Large intestine (tissue), 3 donors: ENCODE results near the gene TDP2. TPM values are rescaled to one million over a fixed set of nuclear protein-coding genes. Genes with fewer than 3 reads are reported as not detected.
"Not testable (repeated sequence)": the region's sequence is repeated elsewhere in the genome, so short reads cannot be mapped to it uniquely, and the experiment has no call there.

ENCODE experiments used
- DNase-seq, 2 donors: peaks; one replicate each; pipeline versions ENCODE4 v3.0.0 to v3.0.0-alpha.2; 2013
- H3K27ac ChIP-seq: one replicate; pipeline ENCODE4 v1.5.1; 2013; ENCODE audit warnings: low read length
- H3K27me3 ChIP-seq: 2 replicates; pipeline ENCODE4 v1.6.1; 2013; ENCODE audit warnings: low read length; ENCODE audit not compliant: control insufficient read depth, insufficient read depth
- H3K36me3 ChIP-seq: 2 replicates; pipeline ENCODE4 v1.6.1; 2013; ENCODE audit warnings: low read length; ENCODE audit not compliant: control insufficient read depth, insufficient read depth
- H3K4me1 ChIP-seq: one replicate; pipeline ENCODE4 v1.6.1; 2013; ENCODE audit warnings: low read length; ENCODE audit not compliant: control insufficient read depth, insufficient read depth
- H3K4me3 ChIP-seq: one replicate; pipeline ENCODE4 v1.5.1; 2013; ENCODE audit warnings: low read length
- H3K9me3 ChIP-seq: one replicate; pipeline ENCODE4 v1.6.1; 2013; ENCODE audit warnings: mild to moderate bottlenecking, low read depth, low read length, moderate library complexity; ENCODE audit not compliant: control insufficient read depth
- WGBS: methylation state at CpG from one replicate; pipeline ENCODE4 v1.1.5; 2013; ENCODE audit warnings: low lambda C conversion rate; ENCODE audit not compliant: insufficient coverage; 5-methylcytosine and 5-hydroxymethylcytosine counted together
- polyA plus RNA-seq: library from polyadenylated mRNA; unstranded; fragments of 120-200 nt; gene quantifications from one replicate; pipeline ENCODE4 v1.2.1, GENCODE V29; 2013

TDP2 gene
- polyA plus RNA-seq, 1 donor, result 292 TPM

- Histone ChIP-seq H3K9me3 (no peaks in the 10 kb centered on the region), H3K4me3 (no peak overlapping the region), H3K4me1 (no peaks in the 10 kb centered on the region), H3K36me3 (peaks cover 6% of the 10 kb centered on the region), H3K27me3 (no peaks in the 10 kb centered on the region), H3K27ac (no peak overlapping the region)
- DNase-seq, result no peak
- no CpG with 5 or more reads among the region's 2 CpGs for WGBS
Measured at GRCh38 chr6:24696097-24696496, 29.4 kb upstream of the TDP2 start.

GRCh38 chr6:24695635-24696034 lies 28.9 kb upstream of the TDP2 start:
- not testable (repeated sequence) for H3K9me3 ChIP-seq, H3K4me1 ChIP-seq, H3K27ac ChIP-seq, H3K36me3 ChIP-seq, H3K4me3 ChIP-seq, H3K27me3 ChIP-seq
- WGBS, result no CpG with 5 or more reads among the region's 8 CpGs
- peak; percentile 7 to 44 for DNase-seq

- Histone ChIP-seq H3K4me3 (no peak overlapping the region), H3K4me1 (no peaks in the 10 kb centered on the region), H3K36me3 (peaks cover 5% of the 10 kb centered on the region), H3K27me3 (no peaks in the 10 kb centered on the region), H3K27ac (no peak overlapping the region), H3K9me3 (no peaks in the 10 kb centered on the region)
- DNase-seq, result no peak
- 100% methylated on average over 1 of the region's 1 CpG for WGBS
Measured at GRCh38 chr6:24694198-24694597, 27.5 kb upstream of the TDP2 start.

- Histone ChIP-seq H3K4me3 (no peak overlapping the region), H3K27me3 (no peaks in the 10 kb centered on the region), H3K4me1 (no peaks in the 10 kb centered on the region), H3K27ac (no peak overlapping the region), H3K9me3 (no peaks in the 10 kb centered on the region), H3K36me3 (no peaks in the 10 kb centered on the region)
- no peak for DNase-seq
- WGBS, result no CpG with 5 or more reads among the region's 2 CpGs
Measured at GRCh38 chr6:24692848-24693592, 26.3 kb upstream of the TDP2 start.

GRCh38 chr6:24692415-24692814 lies 25.7 kb upstream of the TDP2 start:
- Histone ChIP-seq H3K27me3 (no peaks in the 10 kb centered on the region), H3K27ac (no peak overlapping the region), H3K4me1 (no peaks in the 10 kb centered on the region), H3K4me3 (no peak overlapping the region), H3K9me3 (no peaks in the 10 kb centered on the region), H3K36me3 (no peaks in the 10 kb centered on the region)
- DNase-seq, result no peak
- no CpG with 5 or more reads among the region's 3 CpGs for WGBS

GRCh38 chr6:24692003-24692402 lies 25.3 kb upstream of the TDP2 start:
- Histone ChIP-seq H3K27ac (no peak overlapping the region), H3K4me1 (no peaks in the 10 kb centered on the region), H3K9me3 (no peaks in the 10 kb centered on the region), H3K36me3 (no peaks in the 10 kb centered on the region), H3K27me3 (no peaks in the 10 kb centered on the region), H3K4me3 (no peak overlapping the region)
- no peak for DNase-seq
- no CpG with 5 or more reads among the region's 4 CpGs for WGBS

GRCh38 chr6:24691550-24691949 lies 24.9 kb upstream of the TDP2 start:
- Histone ChIP-seq H3K36me3 (no peaks in the 10 kb centered on the region), H3K27ac (no peak overlapping the region), H3K4me3 (no peak overlapping the region), H3K27me3 (no peaks in the 10 kb centered on the region), H3K4me1 (no peaks in the 10 kb centered on the region), H3K9me3 (no peaks in the 10 kb centered on the region)
- 75% methylated on average over 1 of the region's 3 CpGs for WGBS
- no peak for DNase-seq

- WGBS, result no CpG with 5 or more reads among the region's 1 CpG
- H3K36me3 ChIP-seq, result no peaks in the 10 kb centered on the region
- H3K4me1 ChIP-seq, result no peaks in the 10 kb centered on the region
Measured at GRCh38 chr6:24690593-24690992, 23.9 kb upstream of the TDP2 start.

GRCh38 chr6:24689964-24690363 lies 23.3 kb upstream of the TDP2 start:
- Histone ChIP-seq H3K4me1 (no peaks in the 10 kb centered on the region), H3K4me3 (no peak overlapping the region), H3K36me3 (no peaks in the 10 kb centered on the region), H3K27me3 (no peaks in the 10 kb centered on the region), H3K9me3 (no peaks in the 10 kb centered on the region), H3K27ac (no peak overlapping the region)
- 80% methylated on average over 1 of the region's 2 CpGs for WGBS
- DNase-seq, result no peak

More at GRCh38 chr6:24690593-24690992, 23.9 kb upstream of the TDP2 start:
- Histone ChIP-seq H3K4me3 (no peak overlapping the region), H3K9me3 (no peaks in the 10 kb centered on the region), H3K27ac (no peak overlapping the region), H3K27me3 (no peaks in the 10 kb centered on the region)
- no peak for DNase-seq

GRCh38 chr6:24686946-24687345 lies 20.2 kb upstream of the TDP2 start:
- 88% methylated on average over 1 of the region's 4 CpGs for WGBS
- peaks cover 6% of the 10 kb centered on the region for H3K4me1 ChIP-seq
- H3K4me3 ChIP-seq, result no peak overlapping the region
- no peak overlapping the region for H3K27ac ChIP-seq
- H3K36me3 ChIP-seq, result no peaks in the 10 kb centered on the region
- DNase-seq, result no peak
- H3K27me3 ChIP-seq, result no peaks in the 10 kb centered on the region
- no peaks in the 10 kb centered on the region for H3K9me3 ChIP-seq

GRCh38 chr6:24686408-24686807 lies 19.7 kb upstream of the TDP2 start:
- H3K9me3 ChIP-seq, result peaks cover 2% of the 10 kb centered on the region
- H3K4me3 ChIP-seq, result no peak overlapping the region
- no peaks in the 10 kb centered on the region for H3K36me3 ChIP-seq
- H3K27ac ChIP-seq, result no peak overlapping the region
- H3K27me3 ChIP-seq, result no peaks in the 10 kb centered on the region
- WGBS, result 92% methylated on average over 1 of the region's 1 CpG
- DNase-seq, result no peak
- peaks cover 6% of the 10 kb centered on the region for H3K4me1 ChIP-seq
